NCI-H526 (cell line): ENCODE data around the gene TBC1D10A.

Experiments
- DNase-seq, 2 experiments: peaks; one replicate each; lab custom pipeline; 2025; lab: John Stamatoyannopoulos, UW

Gene TBC1D10A

DNA sequence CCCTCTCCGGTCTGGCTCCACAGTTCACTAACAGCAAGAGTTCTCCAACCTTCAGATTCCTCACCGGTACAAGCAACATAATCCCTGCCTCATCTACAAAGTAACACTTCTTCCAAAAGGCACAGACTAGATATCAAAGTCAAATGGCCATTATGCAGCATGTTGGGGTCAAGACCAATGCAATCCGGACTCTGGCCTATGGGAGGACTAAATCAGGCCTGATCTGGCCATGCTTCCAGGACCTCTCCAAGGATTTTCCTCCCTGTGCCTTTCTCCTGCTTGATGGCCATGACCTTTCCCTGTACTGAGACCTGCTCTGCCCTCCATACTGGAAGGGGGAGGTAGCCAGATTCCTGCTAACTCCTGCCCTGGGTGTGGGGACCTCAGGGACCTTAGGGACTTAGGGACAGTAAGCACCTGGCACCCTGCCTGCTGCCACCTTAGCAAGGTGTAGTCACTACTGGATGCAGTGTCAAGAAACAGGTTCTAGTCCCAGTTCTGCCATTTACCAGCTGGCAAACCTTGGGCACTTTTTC is 6.7 kb downstream of the TBC1D10A start:
- DNase-seq: no peak

DNA sequence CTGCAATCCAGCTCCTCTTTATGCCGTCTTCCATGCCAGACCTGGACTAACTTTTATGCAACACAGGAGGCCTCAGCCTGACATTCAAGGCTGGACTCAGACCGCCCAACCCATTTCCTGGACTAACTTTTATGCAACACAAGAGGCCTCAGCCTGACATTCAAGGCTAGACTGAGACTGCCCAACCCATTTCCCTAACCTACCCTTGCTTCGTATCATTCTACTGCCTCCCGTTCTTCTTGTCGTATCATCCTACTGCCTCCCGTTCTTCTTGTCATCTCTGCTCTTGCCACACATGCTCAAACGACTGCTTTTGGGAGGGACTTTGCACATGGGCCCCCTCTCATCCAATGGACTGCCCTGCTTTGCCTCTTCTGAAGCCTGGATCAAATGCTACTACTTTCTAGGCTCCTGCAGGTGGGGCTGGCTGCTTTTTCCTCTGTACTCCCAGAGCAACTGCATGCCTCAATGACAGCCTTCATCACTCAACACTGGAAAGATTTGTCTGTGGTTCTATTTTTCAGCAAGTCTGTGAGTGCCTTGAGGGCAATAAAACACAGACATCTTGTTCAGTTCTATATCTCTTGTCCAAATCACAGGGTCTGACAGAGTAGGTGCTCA is 7.8 kb downstream of the TBC1D10A start:
- no peak for DNase-seq

DNA sequence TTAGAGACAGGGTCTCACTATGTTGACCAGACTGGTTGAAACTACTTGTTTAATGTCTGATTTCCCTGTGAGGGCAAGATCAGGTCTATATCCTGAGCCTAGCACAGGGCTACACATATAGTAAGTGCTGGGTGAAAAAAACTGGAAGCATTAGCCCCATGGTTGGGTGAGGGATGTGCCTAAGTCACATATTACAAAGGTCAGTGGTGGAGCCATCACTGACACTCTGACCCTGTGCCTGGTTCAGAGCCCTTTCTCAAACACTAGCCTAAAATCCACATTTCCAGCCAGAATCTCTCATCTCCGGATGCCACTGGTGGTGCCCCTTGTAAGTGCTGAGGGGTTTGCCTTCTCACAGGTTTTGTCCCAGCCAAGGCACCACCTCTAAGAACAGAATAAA is 9.0 kb downstream of the TBC1D10A start:
- no peak for DNase-seq

DNA sequence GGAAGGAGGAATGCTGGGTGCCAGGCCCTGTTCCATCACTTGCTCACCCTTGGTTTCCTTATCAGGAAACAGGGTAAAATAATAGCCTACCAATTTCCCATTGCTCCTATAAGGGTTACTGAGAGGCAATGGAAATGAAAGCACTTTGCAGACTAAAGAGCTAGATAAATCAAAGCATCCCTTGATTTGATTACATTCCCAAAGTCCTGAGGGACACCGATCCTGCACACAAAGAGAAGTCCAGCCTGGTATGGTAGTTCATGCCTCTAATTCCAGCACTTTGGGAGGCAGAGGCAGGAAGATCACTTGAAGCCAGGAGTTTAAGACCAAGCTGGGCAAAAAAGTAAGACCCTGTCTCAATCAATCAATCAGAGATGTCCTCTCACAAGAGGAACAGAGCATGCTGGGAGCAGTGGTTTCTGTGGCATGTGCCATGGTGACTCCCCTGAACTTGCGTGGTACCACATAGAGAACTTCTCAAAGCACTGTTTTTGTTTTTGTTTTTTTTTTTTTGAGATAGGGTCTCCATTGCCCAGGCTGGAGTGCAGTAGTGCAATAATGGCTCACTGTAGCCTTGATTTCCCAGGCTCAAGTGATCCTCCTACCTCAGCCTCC is 10.7 kb downstream of the TBC1D10A start:
- DNase-seq: no peak

DNA sequence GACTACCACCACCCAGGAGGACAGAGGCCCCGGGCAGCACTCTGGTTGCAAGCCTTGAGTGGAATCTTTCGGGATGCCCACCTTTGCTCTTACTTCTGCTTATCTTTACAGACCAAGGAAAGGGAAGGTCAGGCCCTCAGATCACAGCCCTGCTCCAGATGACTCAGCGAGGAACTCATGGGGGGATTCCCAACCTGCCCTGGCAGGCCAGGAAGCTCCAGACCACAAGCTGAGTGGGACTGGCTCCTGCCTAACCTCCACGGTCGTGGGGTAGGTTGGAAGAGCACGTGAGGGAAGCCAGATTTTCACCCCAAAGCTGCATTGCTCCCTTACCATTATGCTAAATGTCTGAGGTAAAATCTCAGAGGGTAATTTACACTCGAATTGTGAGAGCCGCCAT is 11.8 kb downstream of the TBC1D10A start:
- no peak for DNase-seq

DNA sequence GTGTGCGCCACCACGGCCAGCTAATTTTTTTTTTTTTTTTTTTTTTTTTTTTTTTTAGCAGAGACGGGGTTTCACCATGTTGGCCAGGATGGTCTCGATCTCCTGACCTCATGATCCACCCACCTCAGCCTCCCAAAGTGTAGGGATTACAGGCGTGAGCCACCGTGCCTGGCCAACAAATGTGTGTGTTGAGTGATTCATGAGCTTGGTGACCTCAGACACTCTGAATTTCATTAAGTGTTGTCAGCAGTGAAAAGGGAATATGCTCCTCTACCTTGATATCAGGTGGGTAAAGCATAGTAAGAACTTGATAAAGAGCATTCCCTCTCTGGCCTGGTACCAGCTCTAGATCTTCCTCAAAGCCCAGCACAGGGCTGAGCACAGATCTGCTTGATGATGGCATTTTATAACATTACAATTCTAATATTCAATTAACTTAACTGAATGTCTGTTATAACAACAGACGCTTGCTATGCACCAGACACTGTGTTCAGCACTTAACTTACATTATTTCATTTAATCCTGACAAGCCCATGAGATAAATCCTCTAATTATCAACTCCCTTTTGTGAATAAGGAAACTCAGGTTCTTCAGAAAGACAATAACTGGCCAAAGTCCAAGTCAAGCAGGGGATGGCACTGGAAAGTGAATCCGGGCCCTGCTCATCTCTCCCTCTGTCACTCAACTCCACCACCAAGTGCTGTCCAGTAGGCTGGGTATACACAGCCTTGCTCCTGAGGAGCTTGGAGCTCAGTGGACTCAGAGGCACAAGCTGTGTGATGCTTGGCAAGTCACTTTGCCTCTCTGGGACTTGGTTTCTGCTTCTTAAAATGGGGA is 13.0 kb downstream of the TBC1D10A start:
- no peak for DNase-seq

DNA sequence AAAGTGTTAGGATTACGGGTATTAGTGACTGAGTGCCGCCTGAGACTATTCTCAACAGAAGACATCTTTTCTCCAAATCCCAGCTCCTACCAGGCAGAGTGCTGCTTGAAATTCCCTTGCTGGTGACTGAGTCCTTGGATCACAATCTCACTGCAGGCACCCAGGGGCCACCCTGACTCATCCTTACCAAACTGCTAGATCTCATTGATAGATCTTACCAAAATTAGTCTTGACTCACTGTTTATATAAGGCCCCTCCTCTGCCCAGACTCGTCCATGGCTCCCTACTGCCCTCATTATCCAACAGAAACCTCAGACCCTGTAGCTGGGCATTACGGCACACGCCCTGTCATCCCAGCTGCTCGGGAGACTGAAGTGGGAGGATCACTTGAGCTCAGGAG is 14.7 kb downstream of the TBC1D10A start:
- no peak for DNase-seq

DNA sequence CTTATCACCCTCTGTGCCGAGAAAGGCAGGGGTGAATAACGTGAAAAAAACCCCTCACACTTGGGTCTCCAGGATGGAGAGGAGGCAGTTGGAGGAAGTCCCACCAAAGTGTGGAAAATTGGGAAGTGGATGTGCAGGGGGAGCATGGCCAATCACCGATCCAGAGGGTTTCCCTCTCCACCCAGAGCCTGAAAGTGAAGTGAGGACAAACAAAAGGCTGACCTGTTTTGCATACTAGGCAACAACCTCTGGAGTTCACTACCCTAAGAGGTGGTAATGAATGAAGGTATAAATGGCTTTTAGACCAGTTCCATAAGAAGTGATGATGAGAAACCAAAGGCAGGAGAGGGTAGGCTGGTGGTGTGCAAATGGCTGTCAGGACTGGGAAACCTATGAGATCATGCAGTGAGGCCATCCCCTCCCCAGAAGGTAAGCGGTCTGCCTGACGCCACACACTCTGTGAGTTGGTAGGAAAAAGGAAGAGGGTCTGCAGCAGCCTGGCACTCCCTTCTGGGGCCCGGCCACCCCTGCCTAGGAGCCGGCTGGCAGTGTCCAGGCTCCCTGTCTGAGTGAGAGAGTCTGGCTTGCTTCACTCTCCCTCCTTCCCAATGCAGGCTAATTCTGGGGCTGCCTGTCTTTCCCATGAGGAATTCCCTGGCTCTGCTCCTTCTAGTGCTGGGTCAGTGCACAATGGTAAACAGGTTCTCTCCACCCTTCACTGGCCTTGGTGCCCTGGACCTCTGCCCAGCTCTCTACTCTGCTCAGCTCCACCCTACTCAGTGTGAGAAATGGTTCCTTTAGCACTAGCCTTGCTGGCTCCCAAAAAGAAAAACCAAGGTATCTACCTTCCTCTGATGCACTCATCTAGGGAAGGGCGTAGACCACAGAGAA is 15.6 kb downstream of the TBC1D10A start:
- DNase-seq: peak in 1 of 2 experiments; percentile 32

DNA sequence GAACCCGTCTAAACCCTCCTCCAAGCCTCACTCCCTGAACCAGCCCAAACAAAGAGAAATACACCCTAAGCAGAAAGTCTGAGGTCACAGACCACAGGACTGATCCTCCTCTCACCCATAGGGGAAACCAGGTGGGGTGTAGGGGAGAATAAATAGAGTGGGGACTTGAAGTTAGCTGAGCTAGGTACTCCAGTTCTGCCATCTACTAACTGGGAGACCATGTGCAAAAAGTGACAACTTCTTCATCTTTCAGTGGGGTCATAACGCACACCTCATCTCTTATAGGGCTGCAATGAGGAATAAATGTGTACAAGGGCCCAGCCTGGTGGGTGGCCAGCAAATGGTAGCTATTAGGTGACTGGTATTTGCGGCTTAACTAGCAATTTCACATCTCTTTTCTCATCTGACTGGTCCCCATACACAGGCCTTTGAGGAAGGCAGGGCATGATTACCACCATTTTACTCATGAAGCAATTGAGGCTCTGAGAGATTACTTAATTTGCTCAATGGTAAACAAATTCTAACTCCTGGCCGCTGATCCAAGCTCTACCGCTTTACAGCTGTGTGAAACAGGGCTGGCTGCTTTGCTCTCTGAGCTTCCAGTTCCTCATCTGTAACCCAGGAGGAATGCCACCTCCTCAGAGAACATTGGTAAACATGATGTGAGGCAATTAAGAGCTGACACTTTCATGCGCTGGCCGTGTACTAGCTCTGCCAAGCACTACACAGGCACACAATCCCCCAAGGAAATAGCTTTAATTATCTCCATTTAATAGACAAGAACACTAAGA is 16.6 kb downstream of the TBC1D10A start:
- no peak for DNase-seq

DNA sequence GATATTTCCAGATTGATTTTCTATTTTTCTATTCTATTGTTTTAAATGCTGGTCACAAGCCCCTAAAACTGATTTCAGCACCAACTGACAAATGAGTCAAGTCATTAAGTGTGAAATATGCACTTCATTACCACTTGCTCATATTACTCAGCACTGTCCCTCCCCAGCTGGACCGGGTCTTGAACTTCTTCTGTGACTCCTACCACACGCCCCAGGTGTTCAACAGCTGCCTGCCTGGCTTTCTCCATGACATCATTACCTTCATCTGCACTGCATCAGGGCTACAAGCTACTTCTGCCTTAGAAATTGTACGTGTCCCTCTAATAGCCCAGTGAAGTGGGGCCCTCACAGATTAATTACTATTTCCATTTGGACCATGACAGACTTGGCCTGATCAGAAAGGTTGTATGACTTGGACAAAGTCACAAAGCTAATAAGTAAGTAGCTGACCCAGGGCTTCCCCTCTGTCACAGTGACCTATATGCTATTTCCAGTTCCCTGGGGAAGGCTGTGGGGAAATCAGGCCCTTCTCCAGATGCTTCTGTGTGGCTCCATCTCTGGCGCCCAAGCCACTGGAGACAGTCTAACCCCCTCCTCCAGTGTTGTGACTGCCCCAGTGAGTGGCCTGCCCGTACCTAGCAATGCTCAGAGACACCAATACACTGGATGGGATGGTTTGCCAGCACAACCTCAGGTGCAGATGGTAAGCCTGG is 18.1 kb downstream of the TBC1D10A start:
- DNase-seq: no peak

DNA sequence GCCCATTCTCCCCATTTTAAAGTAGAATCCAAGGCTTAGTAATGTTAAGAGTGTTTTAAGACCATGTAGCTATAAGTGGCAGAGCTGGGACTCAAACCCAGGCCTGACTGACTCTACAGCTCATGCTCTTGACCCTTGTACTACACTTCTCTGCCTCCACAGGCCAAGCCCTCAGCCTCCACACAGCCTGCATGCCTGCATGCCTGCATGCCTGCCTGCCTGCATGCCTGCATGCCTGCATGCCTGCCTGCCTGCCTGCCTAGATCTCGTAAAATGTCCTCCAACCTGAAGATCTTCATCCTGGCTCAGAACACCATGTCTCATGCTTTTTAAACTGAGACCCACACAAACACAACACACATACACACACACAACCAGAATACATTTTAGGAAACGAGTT is 18.6 kb downstream of the TBC1D10A start:
- DNase-seq: no peak

DNA sequence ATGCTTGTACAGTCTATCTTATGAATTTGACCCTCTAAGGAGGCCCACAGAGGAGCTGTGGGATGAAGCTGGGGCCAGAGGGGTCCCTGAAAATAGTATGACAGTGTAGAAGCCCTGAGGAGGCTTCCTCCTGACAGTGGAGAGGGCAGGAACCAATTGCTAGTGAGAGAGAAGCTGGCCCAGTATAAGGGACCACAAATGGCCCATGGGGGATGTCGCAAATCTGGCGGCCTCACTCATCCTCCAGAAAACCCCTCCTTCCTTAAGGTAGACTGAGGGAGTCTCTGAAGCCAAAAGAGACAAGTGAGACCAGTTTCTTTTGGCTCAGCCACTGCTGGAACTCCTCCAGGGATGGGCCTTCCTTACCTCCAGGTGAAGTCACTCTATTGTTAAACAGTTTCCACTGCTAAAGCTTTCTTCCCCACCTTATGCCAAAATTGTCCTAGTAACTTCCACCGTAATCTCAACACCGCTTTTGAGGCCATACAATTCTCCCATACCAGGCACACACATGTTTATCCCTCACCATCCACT is 19.6 kb downstream of the TBC1D10A start:
- DNase-seq: no peak

DNA sequence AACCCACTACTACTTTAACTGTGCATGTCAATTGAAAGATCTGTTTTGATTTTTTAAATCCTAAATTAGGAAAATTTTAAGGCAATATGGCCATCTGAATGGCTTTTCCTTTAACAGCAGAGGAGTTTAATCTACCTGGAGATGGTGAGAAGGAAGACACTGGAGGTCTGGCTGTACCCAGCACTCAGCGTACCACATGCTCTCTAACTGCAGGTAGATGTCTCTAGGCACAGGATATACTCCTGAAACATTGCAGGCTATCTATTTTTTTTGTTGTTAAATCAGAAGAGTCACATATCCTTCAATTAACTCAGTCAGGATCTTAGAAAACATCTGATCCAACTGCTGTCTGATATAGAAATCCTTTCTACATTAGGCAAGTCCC is 20.1 kb downstream of the TBC1D10A start:
- DNase-seq: no peak

DNA sequence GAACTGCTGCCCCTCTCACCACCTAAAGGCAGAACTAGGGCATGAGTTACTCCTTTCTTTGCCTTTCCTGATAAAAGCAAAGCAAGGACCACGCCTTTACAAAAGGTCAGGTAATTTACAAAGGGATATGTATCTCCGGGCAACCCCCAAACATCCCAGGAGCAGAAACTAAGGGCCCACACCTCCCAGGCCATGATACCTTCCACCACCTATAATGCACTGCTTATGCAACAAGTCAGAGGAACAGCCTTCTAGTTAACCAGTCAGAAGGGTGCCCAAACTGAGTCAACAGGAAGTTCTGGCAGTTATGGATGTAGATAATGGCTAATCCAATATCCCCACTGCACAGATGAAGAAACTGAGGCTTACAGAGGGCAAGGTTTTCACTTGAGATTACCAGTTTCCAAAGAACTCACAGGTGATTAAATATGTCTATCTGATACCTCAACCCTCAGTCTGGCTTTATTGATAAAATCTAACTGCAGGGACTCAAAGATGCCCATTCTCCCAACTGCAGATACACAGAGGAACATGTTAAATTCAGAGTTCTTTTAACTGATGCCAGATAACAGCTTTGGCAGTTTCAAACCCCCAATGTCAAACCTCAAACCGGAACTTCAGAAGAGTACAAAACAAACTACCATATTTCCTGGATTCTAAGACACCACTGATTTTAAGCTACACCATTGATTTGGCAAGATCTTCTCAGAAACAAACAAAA is 20.7 kb downstream of the TBC1D10A start:
- DNase-seq: no peak

DNA sequence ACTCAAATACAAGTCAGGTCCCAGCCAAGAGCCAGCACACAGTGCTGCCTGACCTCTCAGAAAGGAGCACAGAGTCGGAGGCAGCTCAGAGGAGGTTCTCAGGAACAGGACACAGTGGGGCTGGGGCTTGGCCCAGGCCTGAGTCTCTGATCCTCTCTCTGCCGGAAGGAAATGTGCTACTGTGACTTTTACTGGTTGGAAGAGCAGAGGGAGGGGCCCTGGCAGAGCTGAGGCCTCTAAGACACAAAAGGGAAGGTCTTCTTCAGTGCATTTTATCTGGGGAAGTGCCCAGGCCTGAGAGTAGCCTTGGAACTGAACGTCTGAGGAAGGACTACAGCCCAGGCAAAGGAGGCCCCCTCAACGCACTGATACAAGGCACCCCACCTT is 21.2 kb downstream of the TBC1D10A start:
- DNase-seq: no peak

DNA sequence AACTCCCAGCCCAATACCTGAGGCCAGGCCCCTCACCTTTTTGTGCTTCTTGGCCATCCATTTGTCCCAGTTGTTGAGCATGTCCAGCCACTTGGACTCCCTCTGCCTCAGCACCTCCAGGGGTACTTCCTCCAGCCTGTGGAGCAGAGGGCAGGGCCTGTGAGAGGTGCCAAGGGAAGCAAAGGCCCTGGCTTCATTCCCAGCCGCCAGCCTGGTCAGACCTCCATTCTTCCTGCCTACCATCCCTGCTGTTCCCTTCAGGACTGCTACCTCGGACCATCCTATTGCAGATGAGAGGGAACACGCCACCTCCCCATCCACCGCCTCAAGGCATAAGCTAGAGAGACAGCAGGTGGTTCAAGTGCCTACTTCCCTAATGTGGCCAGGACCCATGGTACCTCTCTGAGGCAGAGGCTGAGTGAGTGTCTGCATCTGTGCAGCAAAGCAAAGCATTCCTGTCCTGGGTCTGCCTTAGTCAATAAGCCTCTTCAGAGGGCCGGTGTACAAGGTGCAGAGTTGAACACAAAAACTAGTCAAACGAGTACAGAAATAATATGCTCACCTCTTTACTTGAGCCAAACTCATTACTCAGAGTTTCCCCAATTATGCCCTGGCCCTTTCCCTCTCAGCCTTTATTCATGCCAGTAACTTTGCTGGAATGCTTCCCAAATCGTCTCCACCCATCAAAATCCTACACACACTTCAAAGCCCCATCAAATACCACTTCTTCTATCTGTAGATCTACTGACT is 22.1 kb downstream of the TBC1D10A start:
- DNase-seq: no peak

DNA sequence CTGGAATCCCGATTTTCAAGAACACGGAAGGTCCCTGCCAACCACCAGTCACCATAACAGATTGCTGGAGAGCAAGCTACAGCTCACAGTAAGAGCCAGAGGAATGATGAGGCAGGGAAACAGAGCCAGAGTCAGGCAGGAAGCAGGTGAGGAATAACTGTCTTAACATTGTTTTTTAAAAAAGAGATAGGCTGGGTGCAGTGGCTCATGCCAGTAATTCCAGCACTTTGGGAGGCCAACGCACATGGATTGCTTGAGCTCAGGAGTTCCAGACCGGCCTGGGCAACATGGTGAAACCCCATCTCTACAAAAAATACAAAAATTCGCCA is 24.0 kb downstream of the TBC1D10A start:
- DNase-seq: no peak

DNA sequence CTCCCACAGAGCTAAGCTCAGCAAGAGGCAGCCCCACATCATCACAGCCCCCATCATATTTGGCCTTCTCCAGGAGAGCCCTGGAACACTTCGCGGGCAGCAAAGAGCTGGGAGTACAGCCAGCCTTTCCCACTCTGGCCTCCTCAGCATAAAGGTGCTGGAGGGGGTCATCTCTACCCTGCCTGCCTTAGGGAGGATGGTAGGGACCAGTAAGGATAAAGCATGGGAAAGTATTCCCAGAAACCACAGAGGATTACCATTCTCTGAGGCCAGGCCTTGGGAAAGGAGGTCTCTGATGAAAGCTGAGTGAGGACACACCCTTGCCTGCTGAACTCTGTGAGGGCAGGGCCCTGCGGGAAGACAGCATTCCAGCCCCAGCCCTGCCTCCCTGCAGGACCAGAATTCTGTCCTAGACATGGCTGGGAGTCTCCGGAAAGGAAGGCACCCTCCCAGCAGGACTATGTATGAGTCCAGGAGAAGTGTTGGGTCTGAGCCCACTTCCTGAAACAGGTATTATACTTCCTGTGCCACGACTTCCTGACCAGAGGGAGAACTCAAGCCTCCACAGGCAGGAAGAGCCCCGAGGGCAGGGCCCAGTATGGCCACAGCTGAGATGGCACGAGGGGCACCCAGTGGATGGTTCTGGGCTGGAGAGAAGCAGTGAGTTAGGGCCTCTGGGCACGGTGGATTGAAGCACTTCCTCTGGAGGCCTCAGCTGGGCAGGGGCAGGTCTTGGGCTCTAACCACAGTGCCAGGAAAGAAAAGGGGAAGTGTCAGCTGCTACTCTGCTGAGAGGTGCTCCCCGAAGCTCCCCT is 24.5 kb downstream of the TBC1D10A start:
- no peak for DNase-seq
